HepG2 (cell line): ENCODE measurements around the gene TLE7. TPM values are rescaled to one million over a fixed set of nuclear protein-coding genes. Genes with fewer than 3 reads are reported as not detected.

Experiments used
- AGO1 ChIP-seq: fragments of 200-400 bp; formaldehyde crosslinking; IDR thresholded peaks from 2 replicates; pipeline ENCODE4 v1.6.1; 2017; ENCODE audit warnings: mild to moderate bottlenecking, low read depth, low read length, moderate library complexity; ENCODE audit not compliant: poor library complexity, severe bottlenecking
- ATF5 ChIP-seq: sonication (generic); formaldehyde crosslinking; IDR thresholded peaks from 2 replicates; pipeline ENCODE4 v1.4.0; 2020; ENCODE audit warnings: mild to moderate bottlenecking, low read depth, missing genetic modification reagents
- E2F5 ChIP-seq: sonication (generic); formaldehyde crosslinking; conservative IDR thresholded peaks from 2 replicates; pipeline ENCODE4 v1.4.0; 2020; ENCODE audit warnings: missing genetic modification reagents
- ERF ChIP-seq: IDR thresholded peaks from 2 replicates; pipeline ENCODE4 v1.6.1; 2018; ENCODE audit warnings: missing biosample characterization, missing genetic modification reagents
- FLYWCH1 ChIP-seq: sonication (generic); formaldehyde crosslinking; IDR thresholded peaks from 2 replicates; pipeline ENCODE4 v1.8.1; 2023; ENCODE audit warnings: mild to moderate bottlenecking, missing genetic modification reagents
- FOSL2 ChIP-seq: sonication (generic); formaldehyde crosslinking; IDR thresholded peaks from 2 replicates; pipeline ENCODE4 v1.4.0; 2020; ENCODE audit warnings: missing genetic modification reagents
- HNRNPLL ChIP-seq: fragments of 200-400 bp; formaldehyde crosslinking; IDR thresholded peaks from 2 replicates; pipeline ENCODE4 v1.6.1; 2017; ENCODE audit warnings: mild to moderate bottlenecking, low read depth, low read length; ENCODE audit not compliant: poor library complexity, severe bottlenecking
- KLF15 ChIP-seq: sonication (generic); formaldehyde crosslinking; IDR thresholded peaks from 2 replicates; pipeline ENCODE4 v1.8.1; 2023; ENCODE audit warnings: borderline replicate concordance, mild to moderate bottlenecking, inconsistent platforms, missing genetic modification reagents, mixed read lengths
- SKIL ChIP-seq: sonication (generic); formaldehyde crosslinking; IDR thresholded peaks from 2 replicates; pipeline ENCODE4 v1.8.0; 2022; ENCODE audit warnings: missing genetic modification reagents, mild to moderate bottlenecking, moderate library complexity, borderline replicate concordance
- TAF15 ChIP-seq: fragments of 200-400 bp; formaldehyde crosslinking; IDR thresholded peaks from one replicate; pipeline ENCODE4 v1.6.1; 2018; ENCODE audit warnings: mild to moderate bottlenecking, low read depth, low read length; ENCODE audit not compliant: poor library complexity, severe bottlenecking
- TFDP2 ChIP-seq: sonication (generic); formaldehyde crosslinking; IDR thresholded peaks from 2 replicates; pipeline ENCODE4 v1.4.0; 2020; ENCODE audit warnings: missing genetic modification reagents
- TOPORS ChIP-seq: sonication (generic); formaldehyde crosslinking; IDR thresholded peaks from 2 replicates; pipeline ENCODE4 v1.8.0; 2023; ENCODE audit warnings: mild to moderate bottlenecking, missing genetic modification reagents
- ZNF232 ChIP-seq: sonication (generic); formaldehyde crosslinking; IDR thresholded peaks from 2 replicates; pipeline ENCODE4 v1.4.0; 2020; ENCODE audit warnings: missing genetic modification reagents, borderline replicate concordance
- ZNF431 ChIP-seq: sonication (generic); formaldehyde crosslinking; IDR thresholded peaks from 2 replicates; pipeline ENCODE4 v1.9.0; 2022; ENCODE audit warnings: missing genetic modification reagents, low read depth, mild to moderate bottlenecking, borderline replicate concordance
- ZNF639 ChIP-seq: conservative IDR thresholded peaks from 2 replicates; pipeline ENCODE4 v1.6.1; 2018; ENCODE audit warnings: missing genetic modification reagents
- ZNF747 ChIP-seq: sonication (generic); formaldehyde crosslinking; IDR thresholded peaks from 2 replicates; pipeline ENCODE4 v1.8.1; 2023; ENCODE audit warnings: missing genetic modification reagents, mild to moderate bottlenecking, borderline replicate concordance
- ZNF83 ChIP-seq: sonication (generic); formaldehyde crosslinking; IDR thresholded peaks from 2 replicates; pipeline ENCODE4 v1.4.0; 2020; ENCODE audit warnings: missing genetic modification reagents, mild to moderate bottlenecking, borderline replicate concordance
- ZSCAN30 ChIP-seq: sonication (generic); formaldehyde crosslinking; IDR thresholded peaks from 2 replicates; pipeline ENCODE4 v1.5.0; 2020; ENCODE audit warnings: mild to moderate bottlenecking, missing genetic modification reagents
- polyA plus RNA-seq, 8 experiments: library from polyadenylated mRNA; depleted of rRNA in 3 of 8; stranded (reverse) in 7 of 8; unstranded in 1 of 8; fragments of >200 nt; fragmentation: Illumina TruSeq in 4 of 8; extraction: Trizol in 4 of 8; gene quantifications; 2 replicates each; pipeline versions ENCODE4 v1.2.1 to v1.2.3, GENCODE V29; 2011 to 2016; ENCODE audit warnings: low read depth in 4 of 8, missing spikeins in 1 of 8, mixed read lengths in 1 of 8; ENCODE audit not compliant: insufficient read depth in 1 of 8
- total RNA-seq, 5 experiments: library from RNA; depleted of rRNA; stranded (reverse); fragments of >200 nt; fragmentation: Illumina TruSeq; extraction: Trizol; gene quantifications; 2 replicates each; pipeline ENCODE4 v1.2.3, GENCODE V29; 2016; ENCODE audit warnings: low read depth in 1 of 5

TLE7 gene
- total and polyA plus RNA-seq, 2 of the 13 experiments (the other 11 are each of a cell fraction or from before 2014, with no cell fraction given) = not detected

- peak; percentile 86; the same call in 1 of the 2 replicates for TF ChIP-seq FLYWCH1 (CRISPR knock-in tag)
- peak; percentile 73; the same call in 1 of the 2 replicates for TF ChIP-seq ZNF431
- peak; percentile 97 for TF ChIP-seq ERF
- peak; percentile 99 for TF ChIP-seq ZNF232 (CRISPR knock-in tag)
- peak; percentile 81; the same call in 1 of the 2 replicates for TF ChIP-seq E2F5 (CRISPR knock-in tag)
- no peak for TF ChIP-seq TFDP2 (CRISPR knock-in tag)
- TF ChIP-seq ZNF747 (CRISPR knock-in tag) = peak; percentile 79
- peak; percentile 97; the same call in 1 of the 2 replicates for TF ChIP-seq ZNF83
- TF ChIP-seq SKIL (CRISPR knock-in tag) = peak; percentile 64; the same call in 1 of the 2 replicates
- TF ChIP-seq TOPORS (CRISPR knock-in tag) = peak; percentile 77; the same call in 1 of the 2 replicates
- peak; percentile 86 for TF ChIP-seq ZNF639
- TF ChIP-seq HNRNPLL = no peak
- no peak for TF ChIP-seq AGO1
- peak; percentile 96 for TF ChIP-seq KLF15 (CRISPR knock-in tag)
- TF ChIP-seq ATF5 (CRISPR knock-in tag) = peak; percentile 93; the same call in 1 of the 2 replicates
- peak; percentile 84; the same call in 1 of the 2 replicates for TF ChIP-seq ZSCAN30 (CRISPR knock-in tag)
- TF ChIP-seq TAF15 = no peak
- peak; percentile 65 for TF ChIP-seq FOSL2 (CRISPR knock-in tag)
These were observed 26.0 kb upstream of the TLE7 start (continued) for GRCh38 chr16:71467810-71468209.
